Transverse colon (tissue), 4 donors: Measurements from ENCODE around the gene SOS1.

Experiments used
- CTCF ChIP-seq, 5 experiments: fragments of 200-600 bp in 3 of 5; fragments of 450-650 bp in 2 of 5; sonication (generic) in 3 of 5; IDR thresholded peaks; 1 replicate in 2 of 5; 2 replicates in 3 of 5; pipeline ENCODE4 v1.5.1; 2016 to 2017; ENCODE audit warnings: antibody characterized with exemption in 5 of 5, inconsistent platforms in 3 of 5, mild to moderate bottlenecking in 2 of 5, moderate library complexity in 1 of 5
- POLR2A ChIP-seq: fragments of 450-650 bp; IDR thresholded peaks from one replicate; pipeline ENCODE4 v1.6.1; 2016; ENCODE audit warnings: antibody characterized with exemption, mild to moderate bottlenecking, moderate library complexity
- POLR2AphosphoS5 ChIP-seq, 3 donors: sonication (generic); formaldehyde crosslinking; IDR thresholded peaks; one replicate each; pipeline ENCODE4 v1.6.1; 2016; ENCODE audit warnings: antibody characterized with exemption in 3 of 3

GRCh38 chr2:39164089-39164488 is 43.2 kb upstream of the SOS1 start:
- TF ChIP-seq POLR2AphosphoS5 (IDR thresholded peaks at IDR 0.05) (no peak), CTCF (IDR thresholded peaks at IDR 0.05) (no peak), POLR2A (no peak)
